Measurements from ENCODE around the gene PLRG1. TPM values are rescaled to one million over a fixed set of nuclear protein-coding genes. Genes with fewer than 3 reads are reported as not detected.

PLRG1 gene
- total and polyA plus RNA-seq, 2 donors (not counting 1 experiment from before 2014, with no cell fraction given) = 72.5 to 101 TPM

DNA sequence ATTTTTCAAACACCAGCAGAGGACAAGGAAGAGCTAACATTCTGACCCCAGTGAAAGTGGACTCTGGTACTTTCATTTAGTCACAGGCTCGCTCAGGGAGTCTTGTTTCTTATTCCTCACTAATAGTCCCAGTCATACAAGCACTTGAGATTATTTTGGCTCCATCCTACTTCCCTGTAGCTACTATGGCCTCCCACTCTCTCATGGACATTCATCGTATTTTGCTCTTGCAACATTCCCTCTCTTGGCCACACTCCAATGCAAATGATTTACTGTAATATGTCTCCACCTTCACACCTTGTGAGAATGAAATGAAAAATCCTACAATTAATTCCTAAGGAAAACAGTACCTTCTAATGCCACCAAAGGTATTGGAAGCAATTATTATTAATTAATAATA, 21.3 kb downstream of the PLRG1 start:
- Histone ChIP-seq H3K27me3 (ENCODE audit: control insufficient read depth, insufficient read depth, low read length) (no peaks in the 10 kb centered on the region), H2AFZ (ENCODE audit: low read length) (no peak overlapping the region)
- TF ChIP-seq, protein P1, sequence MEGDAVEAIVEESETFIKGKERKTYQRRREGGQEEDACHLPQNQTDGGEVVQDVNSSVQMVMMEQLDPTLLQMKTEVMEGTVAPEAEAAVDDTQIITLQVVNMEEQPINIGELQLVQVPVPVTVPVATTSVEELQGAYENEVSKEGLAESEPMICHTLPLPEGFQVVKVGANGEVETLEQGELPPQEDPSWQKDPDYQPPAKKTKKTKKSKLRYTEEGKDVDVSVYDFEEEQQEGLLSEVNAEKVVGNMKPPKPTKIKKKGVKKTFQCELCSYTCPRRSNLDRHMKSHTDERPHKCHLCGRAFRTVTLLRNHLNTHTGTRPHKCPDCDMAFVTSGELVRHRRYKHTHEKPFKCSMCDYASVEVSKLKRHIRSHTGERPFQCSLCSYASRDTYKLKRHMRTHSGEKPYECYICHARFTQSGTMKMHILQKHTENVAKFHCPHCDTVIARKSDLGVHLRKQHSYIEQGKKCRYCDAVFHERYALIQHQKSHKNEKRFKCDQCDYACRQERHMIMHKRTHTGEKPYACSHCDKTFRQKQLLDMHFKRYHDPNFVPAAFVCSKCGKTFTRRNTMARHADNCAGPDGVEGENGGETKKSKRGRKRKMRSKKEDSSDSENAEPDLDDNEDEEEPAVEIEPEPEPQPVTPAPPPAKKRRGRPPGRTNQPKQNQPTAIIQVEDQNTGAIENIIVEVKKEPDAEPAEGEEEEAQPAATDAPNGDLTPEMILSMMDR (conservative IDR thresholded peaks at IDR 0.05 in 1 of 2, IDR thresholded peaks at IDR 0.05 in 1 of 2; ENCODE audit: low read depth in 1 of 2, low read length in 2 of 2) = no peak
- TF ChIP-seq EZH2 (IDR thresholded peaks at IDR 0.05; ENCODE audit: low read length, missing control alignments) = no peak

GRCh38 chr4:154527308-154527707, 22.9 kb downstream of the PLRG1 start:
- Histone ChIP-seq H2AFZ (ENCODE audit: low read length) (no peak overlapping the region), H3K9ac (ENCODE audit: insufficient read depth, low read length) (no peak overlapping the region)

More for the DNA sequence above, 21.3 kb downstream of the PLRG1 start:
- H3K36me3 ChIP-seq (ENCODE audit: control insufficient read depth, insufficient read depth, low read length) = no peaks in the 10 kb centered on the region
- peak in 1 of 2 donors; percentile 9 for DNase-seq (ENCODE audit: low read depth in 2 of 2)
- no peaks in the 10 kb centered on the region for H3K9me3 ChIP-seq (ENCODE audit: control insufficient read depth, insufficient read depth, low read depth, low read length)
- no peaks in the 10 kb centered on the region for H4K20me1 ChIP-seq (ENCODE audit: control insufficient read depth, extremely low read depth, insufficient read depth, low read length)
- H3K9ac ChIP-seq (ENCODE audit: insufficient read depth, low read length) = no peak overlapping the region
- no peak overlapping the region for H3K4me2 ChIP-seq (ENCODE audit: extremely low read depth, insufficient read depth, low read length)
- no peaks in the 10 kb centered on the region for H3K79me2 ChIP-seq (ENCODE audit: control insufficient read depth, insufficient read depth, low read length)
- no peak overlapping the region for H3K27ac ChIP-seq (ENCODE audit: insufficient read depth, low read length)
- H3K4me3 ChIP-seq (replicated peaks in 1 of 4; ENCODE audit: control extremely low read depth in 1 of 4, insufficient read depth in 1 of 4, low read depth in 3 of 4, low read length in 4 of 4) = no peak overlapping the region
- no peaks in the 10 kb centered on the region for H3K4me1 ChIP-seq (ENCODE audit: control insufficient read depth, extremely low read depth, insufficient read depth, low read length)

DNA sequence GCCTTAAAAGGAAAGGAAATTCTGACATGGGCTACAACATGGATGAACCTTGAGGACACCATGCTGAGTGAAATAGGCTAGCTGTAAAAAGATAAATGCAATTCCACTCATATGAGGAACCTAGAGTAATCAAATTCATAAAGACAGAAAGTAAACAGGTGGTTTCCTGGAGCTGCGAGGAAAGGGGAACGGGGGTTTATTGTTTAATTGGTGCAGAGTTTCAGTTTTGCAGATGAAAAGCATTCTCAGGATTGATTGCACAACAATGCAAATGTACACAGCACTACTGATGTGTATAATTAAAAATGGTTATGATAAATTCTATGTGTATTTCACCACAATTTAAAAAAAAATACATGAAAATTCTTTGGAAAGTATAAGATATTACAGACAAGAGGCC, 24.0 kb downstream of the PLRG1 start:
- TF ChIP-seq, protein P1 (conservative IDR thresholded peaks at IDR 0.05 in 1 of 2, IDR thresholded peaks at IDR 0.05 in 1 of 2; ENCODE audit: low read depth in 1 of 2, low read length in 2 of 2) = no peak
- TF ChIP-seq EZH2 (IDR thresholded peaks at IDR 0.05; ENCODE audit: low read length, missing control alignments) = no peak
- H3K27me3 ChIP-seq (ENCODE audit: control insufficient read depth, insufficient read depth, low read length) = no peaks in the 10 kb centered on the region

More at GRCh38 chr4:154527308-154527707, 22.9 kb downstream of the PLRG1 start:
- no peaks in the 10 kb centered on the region for H3K4me1 ChIP-seq (ENCODE audit: control insufficient read depth, extremely low read depth, insufficient read depth, low read length)
- H3K27me3 ChIP-seq (ENCODE audit: control insufficient read depth, insufficient read depth, low read length) = no peaks in the 10 kb centered on the region
- no peak overlapping the region for H3K4me2 ChIP-seq (ENCODE audit: extremely low read depth, insufficient read depth, low read length)
- no peak overlapping the region for H3K27ac ChIP-seq (ENCODE audit: insufficient read depth, low read length)
- no peak overlapping the region for H3K4me3 ChIP-seq (replicated peaks in 1 of 4; ENCODE audit: control extremely low read depth in 1 of 4, insufficient read depth in 1 of 4, low read depth in 3 of 4, low read length in 4 of 4)
- no peak for TF ChIP-seq EZH2 (IDR thresholded peaks at IDR 0.05; ENCODE audit: low read length, missing control alignments)
- TF ChIP-seq, protein P1 (conservative IDR thresholded peaks at IDR 0.05 in 1 of 2, IDR thresholded peaks at IDR 0.05 in 1 of 2; ENCODE audit: low read depth in 1 of 2, low read length in 2 of 2) = no peak
- H4K20me1 ChIP-seq (ENCODE audit: control insufficient read depth, extremely low read depth, insufficient read depth, low read length) = no peaks in the 10 kb centered on the region
- H3K9me3 ChIP-seq (ENCODE audit: control insufficient read depth, insufficient read depth, low read depth, low read length) = no peaks in the 10 kb centered on the region
- no peaks in the 10 kb centered on the region for H3K79me2 ChIP-seq (ENCODE audit: control insufficient read depth, insufficient read depth, low read length)
- no peaks in the 10 kb centered on the region for H3K36me3 ChIP-seq (ENCODE audit: control insufficient read depth, insufficient read depth, low read length)
- no peak for DNase-seq (ENCODE audit: low read depth in 2 of 2)

More for the DNA sequence above, 24.0 kb downstream of the PLRG1 start:
- H3K36me3 ChIP-seq (ENCODE audit: control insufficient read depth, insufficient read depth, low read length) = no peaks in the 10 kb centered on the region
- no peaks in the 10 kb centered on the region for H4K20me1 ChIP-seq (ENCODE audit: control insufficient read depth, extremely low read depth, insufficient read depth, low read length)
- H2AFZ ChIP-seq (ENCODE audit: low read length) = no peak overlapping the region
- DNase-seq (ENCODE audit: low read depth in 2 of 2) = no peak
- H3K4me3 ChIP-seq (replicated peaks in 1 of 4; ENCODE audit: control extremely low read depth in 1 of 4, insufficient read depth in 1 of 4, low read depth in 3 of 4, low read length in 4 of 4) = no peak overlapping the region
- no peak overlapping the region for H3K9ac ChIP-seq (ENCODE audit: insufficient read depth, low read length)
- H3K4me2 ChIP-seq (ENCODE audit: extremely low read depth, insufficient read depth, low read length) = no peak overlapping the region
- no peaks in the 10 kb centered on the region for H3K9me3 ChIP-seq (ENCODE audit: control insufficient read depth, insufficient read depth, low read depth, low read length)
- H3K79me2 ChIP-seq (ENCODE audit: control insufficient read depth, insufficient read depth, low read length) = no peaks in the 10 kb centered on the region
- no peaks in the 10 kb centered on the region for H3K4me1 ChIP-seq (ENCODE audit: control insufficient read depth, extremely low read depth, insufficient read depth, low read length)
- H3K27ac ChIP-seq (ENCODE audit: insufficient read depth, low read length) = no peak overlapping the region

Data from fibroblast of lung (primary cell).